Coronary artery (tissue), 2 donors: ENCODE data around the gene CAPN12.

Experiments used
- DNase-seq: peaks from one replicate; pipeline ENCODE4 v3.0.0-alpha.2; 2017; ENCODE audit warnings: low spot score
- H3K27ac ChIP-seq, 2 donors: fragments of 200-600 bp; sonication (generic); one replicate each; pipeline ENCODE4 v1.5.1; 2016 to 2019
- H3K4me3 ChIP-seq: fragments of 200-600 bp; sonication (generic); 2 replicates; pipeline ENCODE4 v1.5.1; 2016; ENCODE audit warnings: mild to moderate bottlenecking, moderate library complexity
- CTCF ChIP-seq: fragments of 200-600 bp; sonication (generic); IDR thresholded peaks from one replicate; pipeline ENCODE4 v1.5.1; 2019; ENCODE audit warnings: antibody characterized with exemption

The CAPN12 gene

GRCh38 chr19:38721496-38721895 lies 22.8 kb downstream of the CAPN12 start:
- no peak for DNase-seq
- no peak for TF ChIP-seq CTCF
- no peak overlapping the region for H3K4me3 ChIP-seq
- H3K27ac ChIP-seq: peak overlapping the region; percentile 83 to 95

GRCh38 chr19:38720559-38721236 lies 23.6 kb downstream of the CAPN12 start:
- no peak for TF ChIP-seq CTCF
- Histone ChIP-seq H3K27ac (peak overlapping the region; percentile 83 to 95), H3K4me3 (no peak overlapping the region)
- DNase-seq: no peak

GRCh38 chr19:38719761-38720558 lies 24.3 kb downstream of the CAPN12 start:
- peak overlapping the region; percentile 83 to 95 for H3K27ac ChIP-seq
- TF ChIP-seq CTCF: no peak

GRCh38 chr19:38718747-38719543 lies 25.3 kb downstream of the CAPN12 start:
- DNase-seq: peak; percentile 94
- TF ChIP-seq CTCF: peak; percentile 25
- H3K4me3 ChIP-seq: peak overlapping the region; percentile 38

More at GRCh38 chr19:38719761-38720558, 24.3 kb downstream of the CAPN12 start:
- DNase-seq: no peak
- peak overlapping the region; percentile 38 for H3K4me3 ChIP-seq

GRCh38 chr19:38717855-38718254 lies 26.4 kb downstream of the CAPN12 start:
- TF ChIP-seq CTCF: no peak
- DNase-seq: no peak
- Histone ChIP-seq H3K4me3 (no peak overlapping the region), H3K27ac (peak overlapping the region; percentile 83 to 95)

More at GRCh38 chr19:38718747-38719543, 25.3 kb downstream of the CAPN12 start:
- peak overlapping the region; percentile 83 to 95 for H3K27ac ChIP-seq

GRCh38 chr19:38717051-38717450 lies 27.2 kb downstream of the CAPN12 start:
- Histone ChIP-seq H3K27ac (peak overlapping the region in 1 of 2 donors; percentile 95), H3K4me3 (no peak overlapping the region)
- no peak for DNase-seq
- no peak for TF ChIP-seq CTCF
